Astrocyte (in vitro differentiated cells and primary cell): ENCODE results near the gene RAPGEF5. TPM values are rescaled to one million over a fixed set of nuclear protein-coding genes. Genes with fewer than 3 reads are reported as not detected.

Experiments
- DNase-seq: peaks from one replicate; pipeline ENCODE4 v3.0.0-alpha.2; 2010; ENCODE audit warnings: low read depth
- FAIRE-seq: peaks from 2 replicates; lab custom pipeline; 2011; peaks lifted over from hg19 to GRCh38; lab: Jason Lieb, UNC
- H2AFZ ChIP-seq: 2 replicates; pipeline ENCODE4 v1.6.0; 2012; ENCODE audit warnings: low read depth, low read length, inconsistent platforms
- H3K27ac ChIP-seq: 2 replicates; pipeline ENCODE4 v1.5.1; 2011; ENCODE audit warnings: low read depth, low read length, inconsistent platforms
- H3K27me3 ChIP-seq: 2 replicates; pipeline ENCODE4 v1.6.0; 2011; ENCODE audit warnings: low read length, inconsistent platforms; ENCODE audit not compliant: insufficient read depth
- H3K36me3 ChIP-seq: 2 replicates; pipeline ENCODE4 v1.5.1; 2011; ENCODE audit warnings: low read length, inconsistent platforms; ENCODE audit not compliant: insufficient read depth
- H3K4me1 ChIP-seq: 2 replicates; pipeline ENCODE4 v1.5.1; 2011; ENCODE audit warnings: low read length, inconsistent platforms; ENCODE audit not compliant: insufficient read depth
- H3K4me2 ChIP-seq: 2 replicates; pipeline ENCODE4 v1.6.0; 2012; ENCODE audit warnings: low read length, inconsistent platforms
- H3K4me3 ChIP-seq: 2 replicates; pipeline ENCODE4 v1.5.1; 2011; ENCODE audit warnings: low read depth, mild to moderate bottlenecking, low read length, inconsistent platforms; ENCODE audit not compliant: insufficient read depth
- H3K79me2 ChIP-seq: 2 replicates; pipeline ENCODE4 v1.6.0; 2012; ENCODE audit warnings: mild to moderate bottlenecking, low read length, inconsistent platforms; ENCODE audit not compliant: insufficient read depth
- H3K9ac ChIP-seq: 2 replicates; pipeline ENCODE4 v1.6.0; 2012; ENCODE audit warnings: mild to moderate bottlenecking, low read length, inconsistent platforms
- H3K9me3 ChIP-seq: 2 replicates; pipeline ENCODE4 v1.5.1; 2012; ENCODE audit warnings: low read depth, mild to moderate bottlenecking, low read length, inconsistent platforms; ENCODE audit not compliant: insufficient read depth
- H4K20me1 ChIP-seq: 2 replicates; pipeline ENCODE4 v1.6.0; 2012; ENCODE audit warnings: low read length, inconsistent platforms; ENCODE audit not compliant: insufficient read depth
- H3K27ac Mint-ChIP-seq: one replicate; pipeline ENCODE4 v1.8.0; 2021; ENCODE audit warnings: mild to moderate bottlenecking, mixed read lengths; ENCODE audit not compliant: unreplicated experiment
- H3K27me3 Mint-ChIP-seq: one replicate; pipeline ENCODE4 v1.8.0; 2021; ENCODE audit warnings: low read depth, mixed read lengths; ENCODE audit not compliant: unreplicated experiment
- H3K36me3 Mint-ChIP-seq: one replicate; pipeline ENCODE4 v1.8.0; 2021; ENCODE audit warnings: low read depth, mixed read lengths; ENCODE audit not compliant: unreplicated experiment
- H3K4me1 Mint-ChIP-seq: one replicate; pipeline ENCODE4 v1.8.0; 2021; ENCODE audit warnings: low read depth, mixed read lengths; ENCODE audit not compliant: unreplicated experiment
- H3K4me3 Mint-ChIP-seq: one replicate; pipeline ENCODE4 v1.8.0; 2021; ENCODE audit warnings: mild to moderate bottlenecking, moderate library complexity, mixed read lengths; ENCODE audit not compliant: unreplicated experiment
- H3K9me3 Mint-ChIP-seq: one replicate; pipeline ENCODE4 v1.8.0; 2021; ENCODE audit warnings: mild to moderate bottlenecking, mixed read lengths; ENCODE audit not compliant: unreplicated experiment
- CTCF ChIP-seq: IDR thresholded peaks from 2 replicates; pipeline ENCODE4 v1.5.1; 2011; ENCODE audit warnings: low read depth, mild to moderate bottlenecking, inconsistent platforms, low read length, moderate library complexity; ENCODE audit not compliant: insufficient read depth
- EZH2 ChIP-seq: IDR thresholded peaks from 2 replicates; pipeline ENCODE4 v1.6.1; 2012; ENCODE audit warnings: mild to moderate bottlenecking, low read length, inconsistent platforms; ENCODE audit not compliant: insufficient read depth
- total RNA-seq: library from RNA; stranded (reverse); gene quantifications from 2 replicates; pipeline ENCODE4 v1.2.1, GENCODE V29; 2021

RAPGEF5 gene
- total RNA-seq, 1 donor from 2014 or later = 1.0 TPM

- H3K9me3 ChIP-seq = no peaks in the 10 kb centered on the region
- no peak for DNase-seq
- no peaks in the 10 kb centered on the region for H4K20me1 ChIP-seq
- TF ChIP-seq CTCF = no peak
- no peak for TF ChIP-seq EZH2
- no peaks in the 10 kb centered on the region for H3K79me2 ChIP-seq
- Mint-ChIP-seq H3K27ac (no peak overlapping the region), H3K4me3 (no peak overlapping the region), H3K4me1 (peaks cover 4% of the 10 kb centered on the region), H3K36me3 (no peaks in the 10 kb centered on the region), H3K27me3 (peaks cover 9% of the 10 kb centered on the region), H3K9me3 (no peaks in the 10 kb centered on the region)
- H3K27ac ChIP-seq = no peak overlapping the region
- H2AFZ ChIP-seq = no peak overlapping the region
- no peak for FAIRE-seq
- no peaks in the 10 kb centered on the region for H3K27me3 ChIP-seq
- H3K36me3 ChIP-seq = no peaks in the 10 kb centered on the region
- H3K4me2 ChIP-seq = no peak overlapping the region
- H3K9ac ChIP-seq = no peak overlapping the region
- no peaks in the 10 kb centered on the region for H3K4me1 ChIP-seq
- no peak overlapping the region for H3K4me3 ChIP-seq
Measured at GRCh38 chr7:22385326-22385725, 28.4 kb upstream of the RAPGEF5 start.

GRCh38 chr7:22380333-22380732, 23.4 kb upstream of the RAPGEF5 start:
- FAIRE-seq = no peak
- no peaks in the 10 kb centered on the region for H3K4me1 ChIP-seq
- H3K4me1 Mint-ChIP-seq = peaks cover 4% of the 10 kb centered on the region

More at GRCh38 chr7:22380333-22380732, 23.4 kb upstream of the RAPGEF5 start:
- no peak for DNase-seq
- Mint-ChIP-seq H3K27me3 (peaks cover 20% of the 10 kb centered on the region), H3K36me3 (no peaks in the 10 kb centered on the region), H3K27ac (no peak overlapping the region), H3K4me3 (no peak overlapping the region), H3K9me3 (no peaks in the 10 kb centered on the region)
- Histone ChIP-seq H3K27me3 (peaks cover 2% of the 10 kb centered on the region), H3K9ac (no peak overlapping the region), H3K36me3 (no peaks in the 10 kb centered on the region), H2AFZ (no peak overlapping the region), H3K4me3 (no peak overlapping the region), H3K4me2 (no peak overlapping the region), H3K9me3 (no peaks in the 10 kb centered on the region), H3K27ac (no peak overlapping the region), H3K79me2 (no peaks in the 10 kb centered on the region), H4K20me1 (no peaks in the 10 kb centered on the region)
- no peak for TF ChIP-seq CTCF
- no peak for TF ChIP-seq EZH2
